GM12878 (cell line): Measurements from ENCODE around the gene YPEL4. TPM values are rescaled to one million over a fixed set of nuclear protein-coding genes. Genes with fewer than 3 reads are reported as not detected.

Experiments used
- ATAC-seq: fragments of 200-7000 bp; cut with Tn5 transposase; 3 replicates; pipeline ENCODE4 v1.9.1; 2020; ENCODE audit warnings: mild to moderate bottlenecking, moderate library complexity
- BruUV-seq: library from RNA; stranded (reverse); fragments of 400-500 nt; replicated peaks from 2 replicates; lab custom pipeline; 2021; lab: Mats Ljungman, UMichigan
- CTCF ChIA-PET: fragments of 300-600 bp; sonication (Branson Sonifier 250); formaldehyde crosslinking; extraction: SDS; loops from one replicate; lab custom pipeline; 2021; ENCODE audit warnings: inconsistent platforms; lab: Yijun Ruan, JAX
- POLR2A ChIA-PET: fragments of 350-600 bp; formaldehyde crosslinking; extraction: SDS; loops from one replicate; lab custom pipeline; 2021; ENCODE audit warnings: inconsistent platforms; lab: Charles Lee
- RAD21 ChIA-PET: fragments of 300-600 bp; sonication (Branson Sonifier 250); formaldehyde crosslinking; loops from one replicate; lab custom pipeline; 2023; ENCODE audit warnings: antibody characterized with exemption; ENCODE audit not compliant: unreplicated experiment; lab: Charles Lee
- SMC1A ChIA-PET: fragments of 300-600 bp; sonication (Branson Sonifier 250); formaldehyde crosslinking; loops from one replicate; lab custom pipeline; 2023; ENCODE audit not compliant: unreplicated experiment, uncharacterized antibody; lab: Charles Lee
- DNase-seq: peaks from one replicate; pipeline ENCODE4 v3.0.0-alpha.2; 2011; ENCODE audit warnings: low read depth, low spot score
- FAIRE-seq: peaks from 3 replicates; lab custom pipeline; 2011; peaks lifted over from hg19 to GRCh38; lab: Jason Lieb, UNC
- H2AFZ ChIP-seq: 2 replicates; pipeline ENCODE4 v1.6.0; 2011; ENCODE audit warnings: low read depth, low read length, control low read depth; ENCODE audit not compliant: control insufficient read depth
- H3K27ac ChIP-seq: 2 replicates; pipeline ENCODE4 v1.5.1; 2011; ENCODE audit warnings: control low read depth; ENCODE audit not compliant: control insufficient read depth, insufficient read depth
- H3K27me3 ChIP-seq, 2 experiments: replicated peaks in 1 of 2; 2 replicates each; pipeline versions ENCODE4 v1.6.0 to v1.6.1; 2011; ENCODE audit warnings: low read length in 1 of 2; ENCODE audit not compliant: control insufficient read depth in 2 of 2, insufficient read depth in 2 of 2
- H3K36me3 ChIP-seq, 2 experiments: 2 replicates each; pipeline ENCODE4 v1.5.1; 2011; ENCODE audit warnings: low read length in 1 of 2; ENCODE audit not compliant: control insufficient read depth in 2 of 2, insufficient read depth in 2 of 2
- H3K4me1 ChIP-seq: 2 replicates; pipeline ENCODE4 v1.6.1; 2011; ENCODE audit warnings: mild to moderate bottlenecking, low read length, moderate library complexity, mixed read lengths; ENCODE audit not compliant: control insufficient read depth, insufficient read depth
- H3K4me2 ChIP-seq: 2 replicates; pipeline ENCODE4 v1.6.0; 2011; ENCODE audit warnings: control low read depth; ENCODE audit not compliant: control insufficient read depth, insufficient read depth
- H3K4me3 ChIP-seq: fragments of 200-600 bp; sonication (generic); 2 replicates; pipeline ENCODE4 v1.5.1; 2016
- H3K79me2 ChIP-seq: 2 replicates; pipeline ENCODE4 v1.6.0; 2011; ENCODE audit warnings: low read length; ENCODE audit not compliant: control insufficient read depth, insufficient read depth
- H3K9ac ChIP-seq: 2 replicates; pipeline ENCODE4 v1.8.0; 2011; ENCODE audit warnings: low read length, control low read depth, mixed read lengths; ENCODE audit not compliant: control insufficient read depth, insufficient read depth
- H3K9me3 ChIP-seq: replicated peaks from 3 replicates; pipeline ENCODE4 v1.5.1; 2011; ENCODE audit warnings: mild to moderate bottlenecking, low read length; ENCODE audit not compliant: control insufficient read depth, insufficient read depth
- H4K20me1 ChIP-seq: 2 replicates; pipeline ENCODE4 v1.6.0; 2011; ENCODE audit not compliant: control insufficient read depth, insufficient read depth
- BCL3 ChIP-seq: IDR thresholded peaks from 2 replicates; pipeline ENCODE4 v1.6.1; 2011; ENCODE audit warnings: borderline replicate concordance, low read depth, mild to moderate bottlenecking, moderate library complexity, low read length; ENCODE audit not compliant: insufficient read depth, poor library complexity, severe bottlenecking
- BHLHE40 ChIP-seq, 2 experiments: fragments of 450-650 bp in 1 of 2; IDR thresholded peaks; 2 replicates each; pipeline ENCODE4 v1.6.1; 2011 to 2017; ENCODE audit warnings: low read depth in 2 of 2, borderline replicate concordance in 1 of 2, improper control_type of control experiment in 1 of 2, low read length in 1 of 2, mild to moderate bottlenecking in 1 of 2
- CREM ChIP-seq: IDR thresholded peaks from 2 replicates; pipeline ENCODE4 v1.6.1; 2014; ENCODE audit warnings: antibody characterized with exemption, low read depth
- EGR1 ChIP-seq, 2 experiments: IDR thresholded peaks; 1 replicate in 1 of 2; 2 replicates in 1 of 2; pipeline ENCODE4 v1.6.1; 2011 to 2012; ENCODE audit warnings: low read depth in 2 of 2, low read length in 2 of 2, borderline replicate concordance in 1 of 2, mild to moderate bottlenecking in 1 of 2, moderate library complexity in 1 of 2
- EP300 ChIP-seq, 2 experiments: fragments of 150-350 bp in 1 of 2; IDR thresholded peaks; 2 replicates each; pipeline ENCODE4 v1.6.1; 2011 to 2012; ENCODE audit warnings: low read depth in 2 of 2, low read length in 2 of 2, borderline replicate concordance in 1 of 2, improper control_type of control experiment in 1 of 2, inconsistent platforms in 1 of 2; ENCODE audit not compliant: control insufficient read depth in 1 of 2
- HDAC6 ChIP-seq: fragments of 200-600 bp; sonication (generic); IDR thresholded peaks from one replicate; pipeline ENCODE4 v1.8.0; 2017; ENCODE audit warnings: antibody characterized with exemption; ENCODE audit not compliant: unreplicated experiment
- IRF5 ChIP-seq: fragments of 450-650 bp; IDR thresholded peaks from 2 replicates; pipeline ENCODE4 v1.6.1; 2017; ENCODE audit warnings: borderline replicate concordance
- JUNB ChIP-seq: IDR thresholded peaks from 2 replicates; pipeline ENCODE4 v1.6.1; 2016; ENCODE audit warnings: antibody characterized with exemption, mild to moderate bottlenecking
- KAT2A ChIP-seq: conservative IDR thresholded peaks from 2 replicates; pipeline ENCODE4 v1.6.1; 2011; ENCODE audit warnings: low read depth, low read length; ENCODE audit not compliant: control insufficient read depth
- NFYA ChIP-seq: IDR thresholded peaks from 2 replicates; pipeline ENCODE4 v1.6.1; 2011; ENCODE audit warnings: low read depth, mild to moderate bottlenecking, low read length, improper control_type of control experiment, borderline replicate concordance
- NRF1 ChIP-seq: conservative IDR thresholded peaks from 2 replicates; pipeline ENCODE4 v1.6.1; 2011; ENCODE audit warnings: mild to moderate bottlenecking, low read depth, low read length, improper control_type of control experiment
- PAX5 ChIP-seq: IDR thresholded peaks from 2 replicates; pipeline ENCODE4 v1.6.1; 2011; ENCODE audit warnings: low read depth, low read length, borderline replicate concordance
- RFX5 ChIP-seq: IDR thresholded peaks from 2 replicates; pipeline ENCODE4 v1.6.1; 2011; ENCODE audit warnings: low read depth, low read length, improper control_type of control experiment
- RUNX3 ChIP-seq: IDR thresholded peaks from 2 replicates; pipeline ENCODE4 v1.6.1; 2012; ENCODE audit warnings: low read length, inconsistent platforms
- SPI1 ChIP-seq: IDR thresholded peaks from 2 replicates; pipeline ENCODE4 v1.6.1; 2011; ENCODE audit warnings: low read depth, mild to moderate bottlenecking, low read length, moderate library complexity, borderline replicate concordance; ENCODE audit not compliant: insufficient read depth
- TARDBP ChIP-seq: IDR thresholded peaks from 2 replicates; pipeline ENCODE4 v1.6.1; 2016; ENCODE audit warnings: borderline replicate concordance
- WGBS: methylation state at CpG from one replicate; pipeline ENCODE4 v1.1.6; 2016; ENCODE audit warnings: low lambda C conversion rate; ENCODE audit not compliant: insufficient replicate concordance, insufficient coverage; ENCODE audit errors: missing lambda C conversion rate; 5-methylcytosine and 5-hydroxymethylcytosine counted together
- in situ Hi-C: fragments of 300-500 bp; cut with MboI; formaldehyde crosslinking; loops from 9 replicates; pipeline ENCODE4 v1.14.3; 2018; ENCODE audit warnings: mixed read lengths
- intact Hi-C: fragments of 100-400 bp; cut with micrococcal nuclease; formaldehyde crosslinking; loops from one replicate; pipeline ENCODE4 v1.14.2; 2022; ENCODE audit not compliant: unreplicated experiment
- polyA plus RNA-seq, 11 experiments: library from polyadenylated mRNA; depleted of rRNA in 4 of 11; unstranded in 6 of 11; stranded (reverse) in 5 of 11; fragments of >200 nt; fragmentation: Nextera tagmentation in 4 of 11; fragmentation: Illumina TruSeq in 1 of 11; extraction: Ambion mirVana in 4 of 11; extraction: Trizol in 1 of 11; gene quantifications; 1 replicate in 1 of 11; 2 replicates in 10 of 11; pipeline versions ENCODE4 v1.2.1 to v1.2.3, GENCODE V29; 2011 to 2016; ENCODE audit warnings: inconsistent platforms in 2 of 11, missing spikeins in 2 of 11, low read depth in 1 of 11
- total RNA-seq, 4 experiments: library from RNA; depleted of rRNA in 3 of 4; stranded (reverse); fragments of >200 nt in 3 of 4; fragmentation: Illumina TruSeq in 1 of 4; extraction: Trizol in 1 of 4; gene quantifications; 2 replicates each; pipeline versions ENCODE4 v1.2.1 to v1.2.3, GENCODE V29; 2013 to 2021
- TF ChIP-seq, protein P1 (sequence below): fragments of 450-650 bp; IDR thresholded peaks from 2 replicates; pipeline ENCODE4 v1.6.1; 2016; ENCODE audit warnings: mild to moderate bottlenecking
- TF ChIP-seq, protein P2 (sequence below): IDR thresholded peaks from 2 replicates; pipeline ENCODE4 v1.6.1; 2012; ENCODE audit warnings: low read depth, low read length, improper control_type of control experiment

YPEL4 gene
- total and polyA plus RNA-seq, 10 of the 15 experiments (the other 5 are each of a cell fraction or from before 2014, with no cell fraction given), result 0.07 to 0.50 (median 0.13) TPM; not detected in 5

- peaks cover 54% of the 10 kb centered on the region for H3K79me2 ChIP-seq
- 0% methylated on average over 23 of the region's 31 CpGs for WGBS
- H3K4me2 ChIP-seq, result peak overlapping the region; percentile 87
- ChIA-PET SMC1A (no interaction called here), CTCF (interaction anchor here (0.6 to 4.3 kb wide), 2 partner anchors 11 to 132 kb away, joined by 3 to 28 read pairs; partner anchors contain the start of gene CLP1), POLR2A (interaction anchor here (1.7 to 2.3 kb wide), 2 partner anchors 10 to 74 kb away, joined by 5 to 7 read pairs; partner anchors contain the start of genes CLP1 and SELENOH), RAD21 (interaction anchor here (4.8 kb wide), 1 partner anchor 132 kb away, joined by 22 read pairs; no protein-coding TSS in a partner anchor)
- no peak for DNase-seq
- peak overlapping the region; percentile 89 for H3K9ac ChIP-seq
- in situ Hi-C loops (loop anchor here (10.0 kb wide), 1 partner anchor 856 kb away; no protein-coding TSS in a partner anchor), intact Hi-C loops (loop anchor here (5.0 kb wide), 1 partner anchor 1889 kb away; no protein-coding TSS in a partner anchor)
- H2AFZ ChIP-seq, result peak overlapping the region; percentile 72
- H3K9me3 ChIP-seq, result no peaks in the 10 kb centered on the region
- H3K36me3 ChIP-seq, result peaks cover 4 to 11% of the 10 kb centered on the region in 2 experiments
- TF ChIP-seq JUNB, result no peak
- no peak for TF ChIP-seq NRF1
- no peak for TF ChIP-seq IRF5
- TF ChIP-seq, protein P1, sequence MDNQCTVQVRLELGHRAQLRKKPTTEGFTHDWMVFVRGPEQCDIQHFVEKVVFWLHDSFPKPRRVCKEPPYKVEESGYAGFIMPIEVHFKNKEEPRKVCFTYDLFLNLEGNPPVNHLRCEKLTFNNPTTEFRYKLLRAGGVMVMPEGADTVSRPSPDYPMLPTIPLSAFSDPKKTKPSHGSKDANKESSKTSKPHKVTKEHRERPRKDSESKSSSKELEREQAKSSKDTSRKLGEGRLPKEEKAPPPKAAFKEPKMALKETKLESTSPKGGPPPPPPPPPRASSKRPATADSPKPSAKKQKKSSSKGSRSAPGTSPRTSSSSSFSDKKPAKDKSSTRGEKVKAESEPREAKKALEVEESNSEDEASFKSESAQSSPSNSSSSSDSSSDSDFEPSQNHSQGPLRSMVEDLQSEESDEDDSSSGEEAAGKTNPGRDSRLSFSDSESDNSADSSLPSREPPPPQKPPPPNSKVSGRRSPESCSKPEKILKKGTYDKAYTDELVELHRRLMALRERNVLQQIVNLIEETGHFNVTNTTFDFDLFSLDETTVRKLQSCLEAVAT, result peak; percentile 62
- TF ChIP-seq TARDBP, result no peak
- TF ChIP-seq EP300 (IDR thresholded peaks at IDR 0.05; ENCODE audit: borderline replicate concordance in 1 of 2, control insufficient read depth in 1 of 2, low read depth in 2 of 2, low read length in 2 of 2), result no peak
- no peak for TF ChIP-seq PAX5
- no peak for TF ChIP-seq NFYA
- no peak for TF ChIP-seq KAT2A
- TF ChIP-seq RUNX3, result peak; percentile 27; the same call in 1 of the 2 replicates
- TF ChIP-seq HDAC6, result no peak
- no peak for TF ChIP-seq CREM
- no peak for TF ChIP-seq SPI1
- no peak for TF ChIP-seq BCL3
- TF ChIP-seq EGR1 (IDR thresholded peaks at IDR 0.05; ENCODE audit: borderline replicate concordance in 1 of 2, low read depth in 2 of 2, low read length in 2 of 2), result peak in 1 of 2 experiments; percentile 39; a peak in 1 of 3 replicates
- no peak for TF ChIP-seq BHLHE40 (IDR thresholded peaks at IDR 0.05; ENCODE audit: borderline replicate concordance in 1 of 2, low read depth in 2 of 2, low read length in 1 of 2)
- TF ChIP-seq, protein P2, sequence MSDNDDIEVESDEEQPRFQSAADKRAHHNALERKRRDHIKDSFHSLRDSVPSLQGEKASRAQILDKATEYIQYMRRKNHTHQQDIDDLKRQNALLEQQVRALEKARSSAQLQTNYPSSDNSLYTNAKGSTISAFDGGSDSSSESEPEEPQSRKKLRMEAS, result no peak
- no peak for TF ChIP-seq RFX5
- BruUV-seq, result no TSS peak
- H4K20me1 ChIP-seq, result peaks cover 7% of the 10 kb centered on the region; the same call in 1 of the 2 replicates
- H3K4me1 ChIP-seq, result peaks cover 7% of the 10 kb centered on the region
- peak overlapping the region; percentile 99 for H3K27ac ChIP-seq
- no peak for FAIRE-seq
- no peaks in the 10 kb centered on the region for H3K27me3 ChIP-seq
- peak; percentile 24 for ATAC-seq
- peak overlapping the region; percentile 90 for H3K4me3 ChIP-seq
Measured at GRCh38 chr11:57668434-57668782, 18.7 kb upstream of the YPEL4 start.
